H1 (cell line): ENCODE measurements around the gene SPDYE4. TPM values are rescaled to one million over a fixed set of nuclear protein-coding genes. Genes with fewer than 3 reads are reported as not detected.
A peak's percentile ranks its signal among the peaks of the same experiment; 100 is the strongest.

Experiments used
- CTCF ChIA-PET: fragments of 300-600 bp; sonication (Branson Sonifier 250); formaldehyde crosslinking; loops from one replicate; lab custom pipeline; 2021; ENCODE audit not compliant: partially characterized antibody; lab: Charles Lee
- POLR2A ChIA-PET: fragments of 300-600 bp; sonication (Branson Sonifier 250); formaldehyde crosslinking; loops from one replicate; lab custom pipeline; 2021; ENCODE audit warnings: inconsistent platforms; ENCODE audit not compliant: partially characterized antibody; lab: Charles Lee
- DNase-seq, 2 experiments: peaks; one replicate each; pipeline versions ENCODE4 v3.0.0 to v3.0.0-alpha.2; 2010 to 2022; ENCODE audit warnings: low spot score in 2 of 2, low read depth in 1 of 2, mixed read lengths in 1 of 2
- FAIRE-seq: peaks from 2 replicates; lab custom pipeline; 2011; peaks lifted over from hg19 to GRCh38; lab: Jason Lieb, UNC
- H2AFZ ChIP-seq: 2 replicates; pipeline ENCODE4 v1.8.1; 2012; ENCODE audit warnings: low read length, inconsistent platforms
- H2AK5ac ChIP-seq: 2 replicates; pipeline ENCODE4 v1.6.1; 2013; ENCODE audit warnings: low read depth, low read length
- H2BK120ac ChIP-seq: replicated peaks from 2 replicates; pipeline ENCODE3; 2013; ENCODE audit warnings: low read depth, low read length, inconsistent platforms
- H2BK12ac ChIP-seq: 2 replicates; pipeline ENCODE4 v1.6.1; 2013; ENCODE audit warnings: low read depth, low read length
- H2BK15ac ChIP-seq: 2 replicates; pipeline ENCODE4 v1.6.1; 2013; ENCODE audit warnings: low read length
- H2BK20ac ChIP-seq: 2 replicates; pipeline ENCODE4 v1.6.1; 2013; ENCODE audit warnings: low read length
- H2BK5ac ChIP-seq: 2 replicates; pipeline ENCODE4 v1.6.1; 2013; ENCODE audit warnings: low read depth, low read length
- H3K14ac ChIP-seq: 2 replicates; pipeline ENCODE4 v1.6.1; 2013; ENCODE audit warnings: inconsistent platforms; ENCODE audit not compliant: insufficient read length
- H3K18ac ChIP-seq: 2 replicates; pipeline ENCODE4 v1.6.1; 2013; ENCODE audit warnings: low read length; ENCODE audit errors: extremely low read depth
- H3K23ac ChIP-seq: 2 replicates; pipeline ENCODE4 v1.6.1; 2013; ENCODE audit warnings: inconsistent platforms; ENCODE audit not compliant: insufficient read length
- H3K23me2 ChIP-seq: 2 replicates; pipeline ENCODE4 v1.6.1; 2013; ENCODE audit warnings: low read depth, low read length
- H3K27ac ChIP-seq: 2 replicates; pipeline ENCODE4 v1.6.1; 2011; ENCODE audit warnings: low read depth, low read length, inconsistent platforms
- H3K27me3 ChIP-seq, 4 experiments: replicated peaks in 1 of 4; 1 replicate in 1 of 4; 2 replicates in 3 of 4; pipeline versions ENCODE4 v1.6.1 to v1.8.1; 2011 to 2013; ENCODE audit warnings: low read length in 3 of 4, mild to moderate bottlenecking in 3 of 4, inconsistent platforms in 2 of 4, mixed read lengths in 2 of 4, moderate library complexity in 1 of 4; ENCODE audit not compliant: control insufficient read depth in 3 of 4, insufficient read depth in 3 of 4; ENCODE audit errors: extremely low read depth in 1 of 4
- H3K36me3 ChIP-seq, 4 experiments: 2 replicates each; pipeline versions ENCODE4 v1.6.1 to v1.8.1; 2011 to 2013; ENCODE audit warnings: mild to moderate bottlenecking in 4 of 4, low read length in 3 of 4, moderate library complexity in 2 of 4, control low read depth in 1 of 4, inconsistent platforms in 1 of 4; ENCODE audit not compliant: insufficient read depth in 4 of 4, control insufficient read depth in 2 of 4
- H3K4ac ChIP-seq: replicated peaks from 2 replicates; pipeline ENCODE3; 2013; ENCODE audit warnings: low read length, low read depth, mixed read lengths, inconsistent platforms; ENCODE audit not compliant: insufficient read length
- H3K4me1 ChIP-seq, 4 experiments: replicated peaks in 1 of 4; 1 replicate in 1 of 4; 2 replicates in 3 of 4; pipeline versions ENCODE4 v1.6.1 to v1.8.1; 2011 to 2013; ENCODE audit warnings: low read length in 3 of 4, inconsistent platforms in 2 of 4, mixed read lengths in 1 of 4; ENCODE audit not compliant: insufficient read depth in 4 of 4, control insufficient read depth in 3 of 4
- H3K4me2 ChIP-seq, 2 experiments: 2 replicates each; pipeline versions ENCODE4 v1.6.1 to v1.8.1; 2011 to 2013; ENCODE audit warnings: low read depth in 2 of 2, low read length in 2 of 2, control low read depth in 1 of 2, inconsistent platforms in 1 of 2, mild to moderate bottlenecking in 1 of 2; ENCODE audit not compliant: insufficient read depth in 1 of 2
- H3K4me3 ChIP-seq, 4 experiments: fragments of 200-600, 300-600 bp in 1 of 4; sonication (generic), shearing (Covaris generic), sonication (Bioruptor Twin) in 1 of 4; 2 replicates each; pipeline versions ENCODE4 v1.5.1 to v1.8.1; 2011 to 2016; ENCODE audit warnings: low read length in 4 of 4, low read depth in 3 of 4, control low read depth in 2 of 4, inconsistent platforms in 2 of 4, mild to moderate bottlenecking in 2 of 4, mixed read lengths in 1 of 4, moderate library complexity in 1 of 4; ENCODE audit not compliant: insufficient read depth in 2 of 4; ENCODE audit errors: extremely low read depth in 1 of 4
- H3K56ac ChIP-seq: replicated peaks from 2 replicates; pipeline ENCODE3; 2013; ENCODE audit warnings: low read depth, mild to moderate bottlenecking, mixed read lengths, low read length, inconsistent platforms; ENCODE audit not compliant: insufficient read length
- H3K79me1 ChIP-seq: 2 replicates; pipeline ENCODE4 v1.6.1; 2013; ENCODE audit warnings: low read depth, low read length, control low read depth
- H3K79me2 ChIP-seq, 2 experiments: 2 replicates each; pipeline versions ENCODE4 v1.6.1 to v1.8.1; 2012 to 2013; ENCODE audit warnings: low read length in 2 of 2, mild to moderate bottlenecking in 2 of 2, inconsistent platforms in 1 of 2; ENCODE audit not compliant: insufficient read depth in 2 of 2, control insufficient read depth in 1 of 2
- H3K9ac ChIP-seq, 4 experiments: replicated peaks in 1 of 4; 1 replicate in 1 of 4; 2 replicates in 3 of 4; pipeline versions ENCODE4 v1.6.1 to v1.8.1; 2011 to 2013; ENCODE audit warnings: low read depth in 3 of 4, low read length in 3 of 4, control low read depth in 2 of 4, mild to moderate bottlenecking in 2 of 4, moderate library complexity in 2 of 4, inconsistent platforms in 1 of 4; ENCODE audit errors: extremely low read depth in 1 of 4
- H3K9me3 ChIP-seq, 2 experiments: 2 replicates each; pipeline versions ENCODE4 v1.6.1 to v1.8.1; 2012 to 2013; ENCODE audit warnings: mild to moderate bottlenecking in 2 of 2, moderate library complexity in 2 of 2, control low read depth in 1 of 2, inconsistent platforms in 1 of 2, low read depth in 1 of 2, low read length in 1 of 2, mixed read lengths in 1 of 2; ENCODE audit not compliant: insufficient read depth in 2 of 2
- H4K20me1 ChIP-seq, 2 experiments: replicated peaks in 1 of 2; 2 replicates each; pipeline versions ENCODE3 to v1.8.1; 2011 to 2013; ENCODE audit warnings: inconsistent platforms in 2 of 2, low read length in 2 of 2, mild to moderate bottlenecking in 1 of 2; ENCODE audit not compliant: insufficient read depth in 2 of 2, control insufficient read depth in 1 of 2
- H4K5ac ChIP-seq: 2 replicates; pipeline ENCODE4 v1.6.1; 2013; ENCODE audit warnings: low read length, low read depth, mixed read lengths, inconsistent platforms; ENCODE audit not compliant: insufficient read length
- H4K8ac ChIP-seq: 2 replicates; pipeline ENCODE4 v1.8.0; 2013; ENCODE audit warnings: mild to moderate bottlenecking, moderate library complexity, low read length, inconsistent platforms; ENCODE audit not compliant: insufficient read depth; ENCODE audit errors: extremely low read depth
- H4K91ac ChIP-seq: replicated peaks from 2 replicates; pipeline ENCODE3; 2013; ENCODE audit warnings: low read length, mixed read lengths, inconsistent platforms; ENCODE audit not compliant: insufficient read length
- ASH2L ChIP-seq: fragments of 200-600, 300-600 bp; sonication (generic); IDR thresholded peaks from one replicate; pipeline ENCODE4 v1.7.1; 2017; ENCODE audit warnings: low read length
- ATF3 ChIP-seq: IDR thresholded peaks from 2 replicates; pipeline ENCODE4 v1.6.1; 2011; ENCODE audit warnings: low read depth, mild to moderate bottlenecking, low read length; ENCODE audit not compliant: insufficient read depth
- CBX8 ChIP-seq: fragments of 300-800, 300-1000 bp; sonication (generic); IDR thresholded peaks from 2 replicates; pipeline ENCODE4 v1.7.1; 2016; ENCODE audit warnings: low read depth, low read length, borderline replicate concordance
- NRF1 ChIP-seq: IDR thresholded peaks from 2 replicates; pipeline ENCODE4 v1.6.1; 2011; ENCODE audit warnings: mild to moderate bottlenecking, low read depth, low read length, improper control_type of control experiment
- SP4 ChIP-seq: IDR thresholded peaks from 2 replicates; pipeline ENCODE4 v1.6.1; 2012; ENCODE audit warnings: low read length, inconsistent platforms
- TEAD4 ChIP-seq: IDR thresholded peaks from 2 replicates; pipeline ENCODE4 v1.6.1; 2012; ENCODE audit warnings: low read depth, low read length, inconsistent platforms, mixed read lengths
- WGBS, 2 experiments: shearing (Covaris generic) in 1 of 2; methylation state at CpG; one replicate each; pipeline versions ENCODE4 v1.1.6 to v1.1.7; 2013 to 2015; ENCODE audit warnings: low lambda C conversion rate in 2 of 2, mixed read lengths in 2 of 2, inconsistent platforms in 1 of 2, low coverage in 1 of 2, missing lambda C conversion rate in 1 of 2; ENCODE audit not compliant: insufficient replicate concordance in 2 of 2, insufficient coverage in 1 of 2, insufficient read length in 1 of 2; ENCODE audit errors: extremely low coverage in 1 of 2, missing lambda C conversion rate in 1 of 2; 5-methylcytosine and 5-hydroxymethylcytosine counted together
- polyA plus RNA-seq, 7 experiments: library from polyadenylated mRNA; depleted of rRNA in 3 of 7; stranded (reverse) in 5 of 7; unstranded in 2 of 7; fragments of >200 nt in 5 of 7; fragments of 200-250 nt in 2 of 7; gene quantifications; 1 replicate in 5 of 7; 2 replicates in 1 of 7; 4 replicates in 1 of 7; pipeline versions ENCODE4 v1.2.1 to v1.2.3, GENCODE V29; 2011 to 2013; ENCODE audit warnings: missing spikeins in 2 of 7, mixed read lengths in 2 of 7
- total RNA-seq: library from RNA; stranded (reverse); fragmentation: NEBNext Ultra II Directional; extraction: Animal tissue kit (Norgen Biotek cat#: 25700); gene quantifications from 2 replicates; pipeline ENCODE4 v1.2.1, GENCODE V29; 2021

SPDYE4 gene
- total and polyA plus RNA-seq, 2 of the 8 experiments (the other 6 are each of a cell fraction or from before 2014, with no cell fraction given): not detected

DNA sequence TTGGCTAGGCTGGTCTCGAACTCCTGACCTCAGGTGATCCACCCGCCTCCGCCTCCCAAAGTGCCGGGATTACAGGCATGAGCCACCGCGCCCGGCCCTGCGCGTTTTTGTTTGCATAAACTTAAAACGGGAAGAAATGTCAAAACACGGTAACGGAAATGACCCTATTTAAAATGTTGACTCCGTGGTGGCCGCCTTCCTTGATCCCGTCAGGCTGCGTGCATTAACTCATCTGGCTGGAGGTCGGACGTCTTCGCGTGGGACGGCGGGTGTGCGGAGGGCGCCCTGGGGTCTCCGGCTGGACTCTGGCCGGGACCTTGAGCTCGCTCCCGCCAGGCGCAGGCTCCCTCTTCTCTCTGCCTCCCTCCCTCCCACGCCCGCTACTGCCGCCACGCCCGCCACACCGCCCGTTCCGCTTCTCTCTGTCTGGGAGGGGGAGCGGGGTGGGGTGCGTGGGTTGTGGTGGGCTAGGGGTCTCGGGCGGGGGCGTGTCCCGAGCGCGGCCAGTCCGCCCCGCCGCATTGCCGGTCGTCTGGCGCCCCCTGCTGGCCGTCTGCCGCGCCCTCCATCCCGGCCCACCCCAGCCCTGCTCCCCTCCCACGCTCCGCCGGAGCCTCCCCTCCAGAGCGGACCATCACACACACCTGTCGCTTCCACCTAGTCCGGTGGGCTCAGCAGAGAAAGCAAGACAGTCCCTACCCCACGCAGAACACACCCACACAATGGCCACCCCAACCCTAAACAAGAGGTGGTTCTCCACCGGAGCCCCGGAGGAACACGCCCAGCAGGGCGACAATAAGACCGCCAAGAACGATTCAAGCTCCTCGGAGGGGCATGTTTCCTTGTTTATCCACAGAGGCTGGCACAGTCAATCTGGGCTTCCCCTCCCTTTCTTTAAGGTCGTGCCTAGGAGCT is 12.5 kb downstream of the SPDYE4 start:
- no peak overlapping the region for H3K4ac ChIP-seq
- peak overlapping the region; percentile 100 for H2AFZ ChIP-seq
- H3K4me2 ChIP-seq: peak overlapping the region; percentile 78 to 98
- H3K18ac ChIP-seq: no peak overlapping the region; the same call in 1 of the 2 replicates
- ChIA-PET POLR2A (interaction anchor here (0.8 to 1.8 kb wide), 5 partner anchors 48 to 171 kb away, joined by 3 to 6 read pairs (median 3); no protein-coding TSS in a partner anchor), CTCF (interaction anchor here (0.5 to 2.5 kb wide), 44 partner anchors 9 to 335 kb away, joined by 3 to 15 read pairs (median 4); partner anchors contain the start of gene MFSD6L)
- peak overlapping the region; percentile 61 to 80 (median 62) for H3K4me3 ChIP-seq
- H3K4me1 ChIP-seq: peaks cover 0 to 5% (median 0%) of the 10 kb centered on the region in 4 experiments; a peak in 2 of 7 replicates
- no peaks in the 10 kb centered on the region for H3K9me3 ChIP-seq
- H4K91ac ChIP-seq: no peak overlapping the region
- no peak overlapping the region; the same call in 1 of the 2 replicates for H2BK15ac ChIP-seq
- peaks cover 8% of the 10 kb centered on the region for H3K23me2 ChIP-seq
- peaks cover 0 to 5% (median 0%) of the 10 kb centered on the region in 4 experiments; a peak in 3 of 7 replicates for H3K27me3 ChIP-seq
- H3K36me3 ChIP-seq: no peaks in the 10 kb centered on the region
- H4K5ac ChIP-seq: no peak overlapping the region
- H2BK20ac ChIP-seq: no peak overlapping the region
- WGBS, 2 experiments: 25% methylated on average over 30 of the region's 70 CpGs; no CpG with 5 or more reads in 1 of the 2 experiments
- H4K8ac ChIP-seq: no peak overlapping the region
- no peaks in the 10 kb centered on the region for H3K79me2 ChIP-seq
- H3K27ac ChIP-seq: no peak overlapping the region
- FAIRE-seq (no peak), DNase-seq (peak in 1 of 2 experiments; percentile 93)
- no peak overlapping the region for H3K23ac ChIP-seq
- no peak overlapping the region for H2BK120ac ChIP-seq
- H2BK5ac ChIP-seq: peak overlapping the region; percentile 0; the same call in 1 of the 2 replicates
- H3K14ac ChIP-seq: no peak overlapping the region
- H2AK5ac ChIP-seq: no peak overlapping the region
- no peak overlapping the region for H2BK12ac ChIP-seq
- H3K9ac ChIP-seq: no peak overlapping the region; a peak in 1 of 7 replicates
- H4K20me1 ChIP-seq: no peaks in the 10 kb centered on the region
- H3K79me1 ChIP-seq: no peaks in the 10 kb centered on the region
- H3K56ac ChIP-seq: no peak overlapping the region
- TF ChIP-seq NRF1 (no peak), TEAD4 (no peak), ATF3 (no peak), SP4 (no peak), CBX8 (no peak), ASH2L (peak; percentile 19)
